Smooth muscle cell (in vitro differentiated cells): ENCODE measurements around the gene CYBA. TPM values are rescaled to one million over a fixed set of nuclear protein-coding genes. Genes with fewer than 3 reads are reported as not detected.
A peak's percentile ranks its signal among the peaks of the same experiment; 100 is the strongest.

Experiments used
- DNase-seq: peaks from one replicate; lab custom pipeline; 2025; ENCODE audit not compliant: unreplicated experiment; lab: John Stamatoyannopoulos, UW
- H2AFZ ChIP-seq: fragments of 200-600 bp; sonication (generic); 2 replicates; pipeline ENCODE4 v1.6.0; 2016; ENCODE audit warnings: antibody characterized with exemption, low read depth, mild to moderate bottlenecking
- H3F3A ChIP-seq: fragments of 200-600 bp; sonication (generic); 2 replicates; pipeline ENCODE4 v1.6.0; 2017; ENCODE audit warnings: antibody characterized with exemption, low read depth
- H3K27ac ChIP-seq: fragments of 200-600 bp; sonication (generic); 2 replicates; pipeline ENCODE4 v1.5.1; 2016; ENCODE audit warnings: low read depth, mild to moderate bottlenecking
- H3K27me3 ChIP-seq: fragments of 200-600 bp; sonication (generic); 2 replicates; pipeline ENCODE4 v1.6.1; 2016; ENCODE audit warnings: low read depth, mild to moderate bottlenecking
- H3K36me3 ChIP-seq: fragments of 200-600 bp; sonication (generic); 2 replicates; pipeline ENCODE4 v1.5.1; 2016; ENCODE audit warnings: low read depth
- H3K4me1 ChIP-seq: fragments of 200-600 bp; sonication (generic); 2 replicates; pipeline ENCODE4 v1.5.1; 2016; ENCODE audit warnings: low read depth
- H3K4me2 ChIP-seq: fragments of 200-600 bp; sonication (generic); 2 replicates; pipeline ENCODE4 v1.6.0; 2016; ENCODE audit warnings: mild to moderate bottlenecking
- H3K4me3 ChIP-seq: fragments of 200-600 bp; sonication (generic); 2 replicates; pipeline ENCODE4 v1.5.1; 2016; ENCODE audit warnings: mild to moderate bottlenecking
- H3K79me2 ChIP-seq: fragments of 200-600 bp; sonication (generic); 2 replicates; pipeline ENCODE4 v1.6.0; 2016; ENCODE audit warnings: low read depth, mild to moderate bottlenecking
- H3K9ac ChIP-seq: fragments of 200-600 bp; sonication (generic); 2 replicates; pipeline ENCODE4 v1.6.0; 2016; ENCODE audit warnings: low read depth
- H3K9me3 ChIP-seq: fragments of 200-600 bp; sonication (generic); replicated peaks from 2 replicates; pipeline ENCODE4 v1.5.1; 2016; ENCODE audit warnings: low read depth
- H4K20me1 ChIP-seq: fragments of 200-600 bp; sonication (generic); 2 replicates; pipeline ENCODE4 v1.6.0; 2016; ENCODE audit warnings: low read depth
- WGBS: methylation state at CpG from one replicate; pipeline ENCODE4 v1.1.7; 2016; ENCODE audit warnings: low lambda C conversion rate; 5-methylcytosine and 5-hydroxymethylcytosine counted together
- polyA plus RNA-seq: library from polyadenylated mRNA; unstranded; fragments of >200 nt; fragmentation: Nextera tagmentation; extraction: Ambion mirVana; gene quantifications from 2 replicates; pipeline ENCODE4 v1.2.1, GENCODE V29; 2016
- total RNA-seq: library from RNA; depleted of rRNA; stranded (reverse); fragments of >200 nt; gene quantifications from 2 replicates; pipeline ENCODE4 v1.2.3, GENCODE V29; 2014
- TF ChIP-seq, protein P1 (sequence below): fragments of 200-600 bp; sonication (generic); IDR thresholded peaks from 2 replicates; pipeline ENCODE4 v1.5.1; 2017; ENCODE audit warnings: borderline replicate concordance, mild to moderate bottlenecking, antibody characterized with exemption; ENCODE audit not compliant: insufficient read depth, poor library complexity, severe bottlenecking

The CYBA gene
- total RNA-seq = 158 and 181 TPM in 2 replicates
- 388 and 490 TPM in 2 replicates for polyA plus RNA-seq

DNA sequence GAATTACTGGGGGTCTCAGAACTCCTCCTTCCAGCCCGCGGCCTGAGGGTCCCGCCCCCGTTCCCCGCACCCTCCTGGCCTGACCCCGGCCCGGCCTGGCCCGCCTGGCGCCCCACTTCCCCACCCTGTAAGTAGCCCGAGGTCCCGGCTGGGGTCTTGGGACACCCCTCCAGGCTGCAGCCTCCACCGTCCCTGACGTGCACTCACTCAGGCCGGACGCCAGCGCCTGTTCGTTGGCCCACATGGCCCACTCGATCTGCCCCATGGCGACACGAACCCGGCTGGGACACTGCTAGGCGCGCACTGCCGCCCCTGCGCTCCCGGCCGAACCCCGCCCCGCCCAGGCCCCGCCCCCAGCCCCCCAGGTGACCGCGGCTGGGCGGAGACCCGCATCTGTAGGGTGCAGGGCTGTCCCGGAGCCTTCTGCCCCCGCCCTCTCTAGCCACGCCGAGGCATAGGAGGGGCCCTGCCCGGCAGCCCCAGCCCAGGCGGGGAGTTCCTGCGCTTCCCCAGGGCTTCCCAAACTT, at the start of gene CYBA:
Gene CYBA, minus strand, starts transcription at position 305 of the 527 bp plus-strand sequence. Its CDS starts 40 bp downstream, at position 265.
- Histone ChIP-seq H3K9ac (peak within 1 kb of the TSS; percentile 75), H3K27ac (peak within 1 kb of the TSS; percentile 9), H3K4me2 (peak within 1 kb of the TSS; percentile 99), H3K9me3 (no peaks in the 10 kb centered on the region), H3K4me1 (peaks cover 5% of the 10 kb centered on the region), H3K4me3 (peak within 1 kb of the TSS; percentile 92), H3K27me3 (no peaks in the 10 kb centered on the region), H2AFZ (no peak within 1 kb of the TSS), H3K36me3 (no peaks in the 10 kb centered on the region), H3F3A (no peaks in the 10 kb centered on the region), H3K79me2 (no peaks in the 10 kb centered on the region), H4K20me1 (peaks cover 29% of the 10 kb centered on the region)
- 0% methylated on average over 19 of the region's 41 CpGs for WGBS
- DNase-seq = peak; percentile 55
- TF ChIP-seq, protein P1, sequence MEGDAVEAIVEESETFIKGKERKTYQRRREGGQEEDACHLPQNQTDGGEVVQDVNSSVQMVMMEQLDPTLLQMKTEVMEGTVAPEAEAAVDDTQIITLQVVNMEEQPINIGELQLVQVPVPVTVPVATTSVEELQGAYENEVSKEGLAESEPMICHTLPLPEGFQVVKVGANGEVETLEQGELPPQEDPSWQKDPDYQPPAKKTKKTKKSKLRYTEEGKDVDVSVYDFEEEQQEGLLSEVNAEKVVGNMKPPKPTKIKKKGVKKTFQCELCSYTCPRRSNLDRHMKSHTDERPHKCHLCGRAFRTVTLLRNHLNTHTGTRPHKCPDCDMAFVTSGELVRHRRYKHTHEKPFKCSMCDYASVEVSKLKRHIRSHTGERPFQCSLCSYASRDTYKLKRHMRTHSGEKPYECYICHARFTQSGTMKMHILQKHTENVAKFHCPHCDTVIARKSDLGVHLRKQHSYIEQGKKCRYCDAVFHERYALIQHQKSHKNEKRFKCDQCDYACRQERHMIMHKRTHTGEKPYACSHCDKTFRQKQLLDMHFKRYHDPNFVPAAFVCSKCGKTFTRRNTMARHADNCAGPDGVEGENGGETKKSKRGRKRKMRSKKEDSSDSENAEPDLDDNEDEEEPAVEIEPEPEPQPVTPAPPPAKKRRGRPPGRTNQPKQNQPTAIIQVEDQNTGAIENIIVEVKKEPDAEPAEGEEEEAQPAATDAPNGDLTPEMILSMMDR = no peak

DNA sequence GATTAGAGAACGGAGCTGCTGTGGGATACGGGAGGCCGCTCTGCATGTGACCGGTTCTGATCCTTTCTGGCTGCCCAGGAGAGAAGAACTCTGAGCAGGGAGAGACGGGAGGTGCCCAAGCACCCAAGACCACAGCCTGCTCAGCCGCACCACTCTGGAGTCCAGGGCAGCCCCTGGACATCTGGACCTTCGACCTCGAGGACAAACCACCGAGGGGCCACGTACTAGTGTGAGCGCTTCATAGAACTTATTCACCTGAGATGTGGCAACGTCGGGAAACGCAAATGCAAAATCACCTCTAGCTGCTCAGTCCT, 49.4 kb upstream of the CYBA start:
- Histone ChIP-seq H3K4me3 (no peak overlapping the region), H3K9me3 (no peaks in the 10 kb centered on the region), H3K79me2 (peaks cover 8% of the 10 kb centered on the region), H3K4me2 (no peak overlapping the region), H3K9ac (no peak overlapping the region), H2AFZ (no peak overlapping the region), H3K27ac (no peak overlapping the region), H3K27me3 (no peaks in the 10 kb centered on the region), H3K36me3 (no peaks in the 10 kb centered on the region), H3K4me1 (no peaks in the 10 kb centered on the region), H3F3A (no peaks in the 10 kb centered on the region), H4K20me1 (no peaks in the 10 kb centered on the region)
- WGBS = 85% methylated on average over 14 of the region's 14 CpGs
- no peak for DNase-seq
- TF ChIP-seq, protein P1 = no peak

DNA sequence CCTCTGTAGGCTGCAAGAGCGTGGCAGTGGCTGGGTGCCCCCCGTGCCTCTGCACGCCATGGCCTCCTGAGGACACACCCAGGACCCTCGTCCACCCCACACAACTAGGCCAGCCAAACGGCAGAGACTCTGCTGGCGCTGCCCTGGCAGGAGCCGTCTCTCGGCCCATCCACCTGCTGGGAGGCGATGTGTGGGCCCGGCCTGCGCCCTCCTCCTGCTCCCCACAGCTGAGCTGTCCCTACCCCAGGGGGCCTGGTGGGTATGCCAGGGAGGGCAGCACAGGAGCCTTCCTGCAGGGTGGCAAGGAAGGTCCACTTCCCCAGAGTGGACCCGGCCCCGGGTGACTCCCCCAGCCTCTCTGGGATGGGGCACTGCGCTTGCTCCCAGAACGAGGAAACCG, 48.3 kb upstream of the CYBA start:
- no peak for DNase-seq
- no peak overlapping the region for H3K4me3 ChIP-seq
- H3K27ac ChIP-seq = no peak overlapping the region
- no peaks in the 10 kb centered on the region for H3K9me3 ChIP-seq
- no peak overlapping the region for H2AFZ ChIP-seq
- no peaks in the 10 kb centered on the region for H3K4me1 ChIP-seq
- TF ChIP-seq, protein P1 = no peak
- H3K27me3 ChIP-seq = no peaks in the 10 kb centered on the region
- H3K36me3 ChIP-seq = no peaks in the 10 kb centered on the region
- H4K20me1 ChIP-seq = no peaks in the 10 kb centered on the region
- WGBS = 93% methylated on average over 16 of the region's 16 CpGs
- no peak overlapping the region for H3K4me2 ChIP-seq
- H3K79me2 ChIP-seq = no peaks in the 10 kb centered on the region
- H3F3A ChIP-seq = no peaks in the 10 kb centered on the region
- no peak overlapping the region for H3K9ac ChIP-seq

DNA sequence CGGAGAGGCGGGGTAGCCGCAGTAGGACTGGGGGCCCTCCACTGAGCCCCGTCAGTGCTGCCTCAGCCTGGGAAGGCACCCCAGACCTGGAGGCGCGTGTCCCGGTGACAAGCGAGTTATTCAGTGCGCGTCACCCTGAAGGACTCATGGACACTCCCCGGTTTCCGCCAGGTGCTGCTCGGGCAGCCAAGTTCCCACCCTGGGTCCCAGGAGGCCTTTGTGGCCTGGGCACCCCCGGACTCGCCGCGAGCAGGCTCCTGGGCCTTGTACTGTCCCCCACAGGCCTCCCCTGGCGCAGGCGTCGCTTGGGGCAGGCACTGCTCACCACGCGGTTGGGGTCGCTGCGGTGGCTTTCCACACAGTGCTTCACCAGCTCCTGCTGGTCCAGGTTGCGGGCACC, 47.8 kb upstream of the CYBA start:
- 97% methylated on average over 25 of the region's 25 CpGs for WGBS
- Histone ChIP-seq H3K9me3 (no peaks in the 10 kb centered on the region), H3K4me2 (no peak overlapping the region), H3K4me1 (no peaks in the 10 kb centered on the region), H3K9ac (no peak overlapping the region), H4K20me1 (no peaks in the 10 kb centered on the region), H3K36me3 (no peaks in the 10 kb centered on the region), H3K27me3 (no peaks in the 10 kb centered on the region), H3K4me3 (no peak overlapping the region), H3F3A (no peaks in the 10 kb centered on the region), H2AFZ (no peak overlapping the region), H3K79me2 (no peaks in the 10 kb centered on the region), H3K27ac (no peak overlapping the region)
- TF ChIP-seq, protein P1 = no peak
- DNase-seq = no peak
